Raji (cell line): Measurements from ENCODE around the gene EFL1.

Source experiments
- POLR2A ChIP-seq: IDR thresholded peaks from 2 replicates; pipeline ENCODE4 v1.6.1; 2011; ENCODE audit warnings: low read depth, low read length, control low read depth; ENCODE audit not compliant: insufficient read depth

EFL1 gene

GRCh38 chr15:82122746-82123400 lies 139.7 kb downstream of the EFL1 start:
- TF ChIP-seq POLR2A, result no peak

GRCh38 chr15:82118040-82118439 lies 144.5 kb downstream of the EFL1 start:
- no peak for TF ChIP-seq POLR2A

GRCh38 chr15:82117296-82117695 lies 145.2 kb downstream of the EFL1 start:
- TF ChIP-seq POLR2A, result no peak

GRCh38 chr15:82114660-82115059 lies 147.9 kb downstream of the EFL1 start:
- TF ChIP-seq POLR2A, result no peak

- no peak for TF ChIP-seq POLR2A
Measured at GRCh38 chr15:82113106-82113715, 149.3 kb downstream of the EFL1 start.

- TF ChIP-seq POLR2A, result no peak
Measured at GRCh38 chr15:82111918-82112317, 150.6 kb downstream of the EFL1 start.

- no peak for TF ChIP-seq POLR2A
Measured at GRCh38 chr15:82110144-82110543, 152.4 kb downstream of the EFL1 start.

- no peak for TF ChIP-seq POLR2A
Measured at GRCh38 chr15:82108489-82109078, 153.9 kb downstream of the EFL1 start.

- TF ChIP-seq POLR2A, result no peak
Measured at GRCh38 chr15:82106679-82107078, 155.9 kb downstream of the EFL1 start.

- no peak for TF ChIP-seq POLR2A
Measured at GRCh38 chr15:82105451-82106215, 156.9 kb downstream of the EFL1 start.

- no peak for TF ChIP-seq POLR2A
Measured at GRCh38 chr15:82103468-82103867, 159.1 kb downstream of the EFL1 start.

- no peak for TF ChIP-seq POLR2A
Measured at GRCh38 chr15:82100111-82100929, 162.2 kb downstream of the EFL1 start.

- no peak for TF ChIP-seq POLR2A
Measured at GRCh38 chr15:82098674-82099073, 163.9 kb downstream of the EFL1 start.

GRCh38 chr15:82095803-82096202 lies 166.7 kb downstream of the EFL1 start:
- no peak for TF ChIP-seq POLR2A

- TF ChIP-seq POLR2A, result no peak
Measured at GRCh38 chr15:82093774-82094211, 168.7 kb downstream of the EFL1 start.
